ENCODE data around the gene GABRR3.

The GABRR3 gene

GRCh38 chr3:98022978-98023820, 11.9 kb downstream of the GABRR3 start:
- TF ChIP-seq CTCF (IDR thresholded peaks at IDR 0.05; ENCODE audit: low read depth, low read length), result peak; percentile 94
- DNase-seq (ENCODE audit: extremely low read depth, low read depth), result peak; percentile 52

- TF ChIP-seq CTCF (IDR thresholded peaks at IDR 0.05; ENCODE audit: low read depth, low read length), result no peak
- peak; percentile 5 for DNase-seq (ENCODE audit: extremely low read depth, low read depth)
These were observed 13.1 kb downstream of the GABRR3 start for GRCh38 chr3:98021830-98022560.

GRCh38 chr3:98020412-98020811, 14.7 kb downstream of the GABRR3 start:
- no peak for DNase-seq (ENCODE audit: extremely low read depth, low read depth)
- no peak for TF ChIP-seq CTCF (IDR thresholded peaks at IDR 0.05; ENCODE audit: low read depth, low read length)

- DNase-seq (ENCODE audit: extremely low read depth, low read depth), result no peak
- TF ChIP-seq CTCF (IDR thresholded peaks at IDR 0.05; ENCODE audit: low read depth, low read length), result no peak
These were observed 16.8 kb downstream of the GABRR3 start for GRCh38 chr3:98018301-98018700.

- no peak for TF ChIP-seq CTCF (IDR thresholded peaks at IDR 0.05; ENCODE audit: low read depth, low read length)
- DNase-seq (ENCODE audit: extremely low read depth, low read depth), result no peak
These were observed 20.9 kb downstream of the GABRR3 start for GRCh38 chr3:98014268-98014585.

- peak; percentile 57 for DNase-seq (ENCODE audit: extremely low read depth, low read depth)
- peak; percentile 13; the same call in 1 of the 2 replicates for TF ChIP-seq CTCF (IDR thresholded peaks at IDR 0.05; ENCODE audit: low read depth, low read length)
These were observed 21.5 kb downstream of the GABRR3 start for GRCh38 chr3:98013411-98014267.

Data from AG09319 (cell line).